Peyer's patch (tissue), 4 donors: ENCODE results near the gene ILF2.

Experiments used
- CTCF ChIP-seq, 6 experiments: fragments of 450-650 bp in 4 of 6; fragments of 200-600 bp in 2 of 6; sonication (generic) in 1 of 6; IDR thresholded peaks; one replicate each; pipeline ENCODE4 v1.5.1; 2017 to 2019; ENCODE audit warnings: antibody characterized with exemption in 6 of 6, mild to moderate bottlenecking in 3 of 6, moderate library complexity in 1 of 6
- POLR2A ChIP-seq, 2 donors: fragments of 450-650 bp; IDR thresholded peaks; one replicate each; pipeline ENCODE4 v1.5.1; 2017; ENCODE audit warnings: antibody characterized with exemption in 2 of 2, mild to moderate bottlenecking in 2 of 2, moderate library complexity in 2 of 2

- TF ChIP-seq POLR2A (IDR thresholded peaks at IDR 0.05) (no peak), CTCF (IDR thresholded peaks at IDR 0.05) (no peak)
These were observed 9.6 kb downstream of the ILF2 start for GRCh38 chr1:153661111-153661708.
